ENCODE measurements around the gene IER2. TPM values are rescaled to one million over a fixed set of nuclear protein-coding genes. Genes with fewer than 3 reads are reported as not detected.

IER2 gene
- total and polyA plus RNA-seq, 9 of the 15 experiments (the other 6 are each of a cell fraction or from before 2014, with no cell fraction given), result 4.5 to 205 (median 23.7) TPM

DNA sequence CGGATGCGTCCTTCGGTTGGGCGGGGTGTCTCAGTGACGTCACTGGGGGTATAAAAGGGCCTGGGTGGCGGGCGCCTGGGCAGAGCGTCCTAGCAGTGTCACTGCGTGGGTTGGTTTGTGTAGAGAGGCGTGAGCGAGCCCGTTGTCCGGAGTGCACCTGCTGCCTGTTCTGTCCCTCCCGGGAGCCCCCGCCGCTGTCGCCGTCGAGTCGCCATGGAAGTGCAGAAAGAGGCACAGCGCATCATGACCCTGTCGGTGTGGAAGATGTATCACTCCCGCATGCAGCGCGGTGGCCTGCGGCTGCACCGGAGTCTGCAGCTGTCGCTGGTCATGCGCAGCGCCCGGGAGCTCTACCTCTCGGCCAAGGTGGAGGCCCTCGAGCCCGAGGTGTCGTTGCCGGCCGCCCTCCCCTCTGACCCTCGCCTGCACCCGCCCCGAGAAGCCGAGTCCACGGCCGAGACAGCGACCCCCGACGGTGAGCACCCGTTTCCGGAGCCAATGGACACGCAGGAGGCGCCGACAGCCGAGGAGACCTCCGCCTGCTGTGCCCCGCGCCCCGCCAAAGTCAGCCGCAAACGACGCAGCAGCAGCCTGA lies 2.9 kb downstream of the IER2 start (continued):
- no peak for TF ChIP-seq ZNF212 (CRISPR knock-in tag; IDR thresholded peaks at IDR 0.05)
- TF ChIP-seq, protein P1, sequence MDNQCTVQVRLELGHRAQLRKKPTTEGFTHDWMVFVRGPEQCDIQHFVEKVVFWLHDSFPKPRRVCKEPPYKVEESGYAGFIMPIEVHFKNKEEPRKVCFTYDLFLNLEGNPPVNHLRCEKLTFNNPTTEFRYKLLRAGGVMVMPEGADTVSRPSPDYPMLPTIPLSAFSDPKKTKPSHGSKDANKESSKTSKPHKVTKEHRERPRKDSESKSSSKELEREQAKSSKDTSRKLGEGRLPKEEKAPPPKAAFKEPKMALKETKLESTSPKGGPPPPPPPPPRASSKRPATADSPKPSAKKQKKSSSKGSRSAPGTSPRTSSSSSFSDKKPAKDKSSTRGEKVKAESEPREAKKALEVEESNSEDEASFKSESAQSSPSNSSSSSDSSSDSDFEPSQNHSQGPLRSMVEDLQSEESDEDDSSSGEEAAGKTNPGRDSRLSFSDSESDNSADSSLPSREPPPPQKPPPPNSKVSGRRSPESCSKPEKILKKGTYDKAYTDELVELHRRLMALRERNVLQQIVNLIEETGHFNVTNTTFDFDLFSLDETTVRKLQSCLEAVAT (IDR thresholded peaks at IDR 0.05), result peak; percentile 98 to 99
- no peak for TF ChIP-seq ARID2 (IDR thresholded peaks at IDR 0.05)
- TF ChIP-seq TCFL5 (CRISPR knock-in tag; conservative IDR thresholded peaks at IDR 0.05), result no peak
- TF ChIP-seq ZNF589 (CRISPR knock-in tag; IDR thresholded peaks at IDR 0.05; ENCODE audit: low read depth), result no peak
- TF ChIP-seq, protein P2, sequence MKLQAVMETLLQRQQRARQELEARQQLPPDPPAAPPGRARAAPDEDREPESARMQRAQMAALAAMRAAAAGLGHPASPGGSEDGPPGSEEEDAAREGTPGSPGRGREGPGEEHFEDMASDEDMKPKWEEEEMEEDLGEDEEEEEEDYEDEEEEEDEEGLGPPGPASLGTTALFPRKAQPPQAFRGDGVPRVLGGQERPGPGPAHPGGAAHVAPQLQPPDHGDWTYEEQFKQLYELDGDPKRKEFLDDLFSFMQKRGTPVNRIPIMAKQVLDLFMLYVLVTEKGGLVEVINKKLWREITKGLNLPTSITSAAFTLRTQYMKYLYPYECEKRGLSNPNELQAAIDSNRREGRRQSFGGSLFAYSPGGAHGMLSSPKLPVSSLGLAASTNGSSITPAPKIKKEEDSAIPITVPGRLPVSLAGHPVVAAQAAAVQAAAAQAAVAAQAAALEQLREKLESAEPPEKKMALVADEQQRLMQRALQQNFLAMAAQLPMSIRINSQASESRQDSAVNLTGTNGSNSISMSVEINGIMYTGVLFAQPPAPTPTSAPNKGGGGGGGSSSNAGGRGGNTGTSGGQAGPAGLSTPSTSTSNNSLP (IDR thresholded peaks at IDR 0.05; ENCODE audit: borderline replicate concordance, low read depth, low read length), result no peak
- TF ChIP-seq FOS (IDR thresholded peaks at IDR 0.05; ENCODE audit: extremely low read depth, insufficient read length), result no peak
- no peak for TF ChIP-seq BACH1 (tag; IDR thresholded peaks at IDR 0.05)
- peak; percentile 97 for TF ChIP-seq PCBP1 (IDR thresholded peaks at IDR 0.05; ENCODE audit: low read depth, low read length, poor library complexity, severe bottlenecking)
- TF ChIP-seq, protein P3, sequence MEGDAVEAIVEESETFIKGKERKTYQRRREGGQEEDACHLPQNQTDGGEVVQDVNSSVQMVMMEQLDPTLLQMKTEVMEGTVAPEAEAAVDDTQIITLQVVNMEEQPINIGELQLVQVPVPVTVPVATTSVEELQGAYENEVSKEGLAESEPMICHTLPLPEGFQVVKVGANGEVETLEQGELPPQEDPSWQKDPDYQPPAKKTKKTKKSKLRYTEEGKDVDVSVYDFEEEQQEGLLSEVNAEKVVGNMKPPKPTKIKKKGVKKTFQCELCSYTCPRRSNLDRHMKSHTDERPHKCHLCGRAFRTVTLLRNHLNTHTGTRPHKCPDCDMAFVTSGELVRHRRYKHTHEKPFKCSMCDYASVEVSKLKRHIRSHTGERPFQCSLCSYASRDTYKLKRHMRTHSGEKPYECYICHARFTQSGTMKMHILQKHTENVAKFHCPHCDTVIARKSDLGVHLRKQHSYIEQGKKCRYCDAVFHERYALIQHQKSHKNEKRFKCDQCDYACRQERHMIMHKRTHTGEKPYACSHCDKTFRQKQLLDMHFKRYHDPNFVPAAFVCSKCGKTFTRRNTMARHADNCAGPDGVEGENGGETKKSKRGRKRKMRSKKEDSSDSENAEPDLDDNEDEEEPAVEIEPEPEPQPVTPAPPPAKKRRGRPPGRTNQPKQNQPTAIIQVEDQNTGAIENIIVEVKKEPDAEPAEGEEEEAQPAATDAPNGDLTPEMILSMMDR (IDR thresholded peaks at IDR 0.05 in 2 of 3, conservative IDR thresholded peaks at IDR 0.05 in 1 of 3; ENCODE audit: insufficient read depth in 2 of 3, low read depth in 1 of 3, low read length in 3 of 3), result peak in 1 of 3 experiments; percentile 29; a peak in 1 of 6 replicates
- peak; percentile 90; the same call in 1 of the 2 replicates for TF ChIP-seq KDM2B (CRISPR knock-in tag; IDR thresholded peaks at IDR 0.05)
- TF ChIP-seq ZNF717 (CRISPR knock-in tag; IDR thresholded peaks at IDR 0.05), result 0 out of 2 replicates have a peak, but pooled peaks have one; percentile 46
- TF ChIP-seq ARID1B (IDR thresholded peaks at IDR 0.05), result peak; percentile 62
- TF ChIP-seq ZC3H8 (IDR thresholded peaks at IDR 0.05), result no peak
- TF ChIP-seq NBN (IDR thresholded peaks at IDR 0.05; ENCODE audit: low read depth), result peak; percentile 99
- TF ChIP-seq KLF10 (CRISPR knock-in tag; IDR thresholded peaks at IDR 0.05), result no peak
- peak; percentile 80 for TF ChIP-seq KLF1 (tag; IDR thresholded peaks at IDR 0.05)
- TF ChIP-seq RBM17 (IDR thresholded peaks at IDR 0.05; ENCODE audit: borderline replicate concordance, low read depth, low read length), result no peak
- peak; percentile 100 for TF ChIP-seq POLR2A (conservative IDR thresholded peaks at IDR 0.05)
- TF ChIP-seq, protein P4, sequence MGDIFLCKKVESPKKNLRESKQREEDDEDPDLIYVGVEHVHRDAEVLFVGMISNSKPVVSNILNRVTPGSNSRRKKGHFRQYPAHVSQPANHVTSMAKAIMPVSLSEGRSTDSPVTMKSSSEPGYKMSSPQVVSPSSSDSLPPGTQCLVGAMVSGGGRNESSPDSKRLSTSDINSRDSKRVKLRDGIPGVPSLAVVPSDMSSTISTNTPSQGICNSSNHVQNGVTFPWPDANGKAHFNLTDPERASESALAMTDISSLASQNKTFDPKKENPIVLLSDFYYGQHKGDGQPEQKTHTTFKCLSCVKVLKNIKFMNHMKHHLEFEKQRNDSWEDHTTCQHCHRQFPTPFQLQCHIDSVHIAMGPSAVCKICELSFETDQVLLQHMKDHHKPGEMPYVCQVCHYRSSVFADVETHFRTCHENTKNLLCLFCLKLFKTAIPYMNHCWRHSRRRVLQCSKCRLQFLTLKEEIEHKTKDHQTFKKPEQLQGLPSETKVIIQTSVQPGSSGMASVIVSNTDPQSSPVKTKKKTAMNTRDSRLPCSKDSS (IDR thresholded peaks at IDR 0.05; ENCODE audit: low read depth, partially characterized antibody), result no peak
- TF ChIP-seq NCOA1 (IDR thresholded peaks at IDR 0.05; ENCODE audit: low read depth), result no peak; the same call in 1 of the 2 replicates
- TF ChIP-seq PCBP2 (IDR thresholded peaks at IDR 0.05; ENCODE audit: low read depth, low read length, poor library complexity, severe bottlenecking), result peak; percentile 85
- TF ChIP-seq EHMT2 (IDR thresholded peaks at IDR 0.05), result no peak
